Measurements from ENCODE around the gene XXYLT1. TPM values are rescaled to one million over a fixed set of nuclear protein-coding genes. Genes with fewer than 3 reads are reported as not detected.

Gene XXYLT1
- total and polyA plus RNA-seq, 2 of the 4 experiments (the other 2 are of a cell fraction) = 14.7 to 18.1 TPM

DNA sequence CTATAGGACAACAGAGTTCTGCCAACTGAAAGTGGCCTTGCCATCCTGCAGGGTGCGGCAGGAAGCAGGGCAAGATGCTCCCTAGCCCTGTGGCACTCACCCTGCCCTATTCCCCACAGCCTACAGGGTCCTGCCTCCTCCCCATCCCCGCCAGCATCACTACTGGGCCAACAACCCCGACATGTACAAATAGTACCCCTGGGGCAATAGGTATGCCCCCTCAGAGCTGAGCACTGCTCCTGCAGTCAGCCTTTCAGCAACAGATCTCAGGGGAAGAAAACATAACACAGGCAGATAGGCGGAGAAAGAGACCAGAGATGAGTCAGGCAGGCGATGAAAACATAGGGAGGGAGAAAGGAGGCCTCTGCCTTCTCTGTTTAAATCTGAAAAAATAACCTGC lies 74.7 kb downstream of the XXYLT1 start:
- Histone ChIP-seq H3K79me1 (ENCODE audit: low read depth in 1 of 2, low read length in 2 of 2) (peaks cover 30 to 54% of the 10 kb centered on the region in 2 experiments; a peak in 3 of 4 replicates), H2BK20ac (ENCODE audit: low read depth, low read length) (no peak overlapping the region), H2AK9ac (replicated peaks; ENCODE audit: low read depth, low read length, poor library complexity) (peak overlapping the region; percentile 80), H3K27ac (ENCODE audit: insufficient read depth, low read length) (peak overlapping the region; percentile 63), H4K20me1 (ENCODE audit: insufficient read depth, low read length) (no peaks in the 10 kb centered on the region), H3K9me1 (ENCODE audit: insufficient read depth, low read length) (peaks cover 13% of the 10 kb centered on the region), H4K8ac (ENCODE audit: low read depth in 2 of 2, low read length in 2 of 2) (peak overlapping the region; percentile 21 to 80; a peak in 3 of 4 replicates), H3K36me3 (ENCODE audit: control insufficient read depth, insufficient read depth, low read length) (no peaks in the 10 kb centered on the region), H3K4me2 (ENCODE audit: low read depth, low read length) (peak overlapping the region; percentile 18), H3K9ac (ENCODE audit: low read depth, low read length) (peak overlapping the region; percentile 20; the same call in 1 of the 2 replicates), H3K18ac (ENCODE audit: low read depth, low read length) (peak overlapping the region; percentile 7; the same call in 1 of the 2 replicates), H4K5ac (ENCODE audit: low read depth, low read length) (peak overlapping the region; percentile 14), H2BK120ac (ENCODE audit: low read depth, low read length) (peak overlapping the region; percentile 66), H3K4me3 (ENCODE audit: insufficient read depth, low read depth, low read length) (no peak overlapping the region), H2AFZ (replicated peaks; ENCODE audit: low read length, poor library complexity) (peak overlapping the region; percentile 77), H2AK5ac (ENCODE audit: low read depth, low read length) (peak overlapping the region; percentile 85; the same call in 1 of the 2 replicates), H3K4ac (ENCODE audit: low read depth, low read length) (peak overlapping the region; percentile 67), H3K23ac (ENCODE audit: low read depth, low read length) (no peak overlapping the region), H3K4me1 (ENCODE audit: control insufficient read depth, insufficient read depth, low read length) (peaks cover 20% of the 10 kb centered on the region), H2BK15ac (ENCODE audit: low read depth, low read length) (no peak overlapping the region; the same call in 2 of the 3 replicates), H3K56ac (ENCODE audit: extremely low read depth, insufficient read depth, low read length) (no peak overlapping the region), H4K91ac (ENCODE audit: insufficient read depth, low read depth, low read length) (no peak overlapping the region), H3K9me3 (ENCODE audit: control insufficient read depth, insufficient read depth, low read length) (no peaks in the 10 kb centered on the region), H2BK5ac (ENCODE audit: low read depth, low read length, poor library complexity, severe bottlenecking) (peak overlapping the region; percentile 77), H3K14ac (replicated peaks; ENCODE audit: low read depth, low read length) (no peak overlapping the region), H3K27me3 (ENCODE audit: control insufficient read depth, insufficient read depth, low read length) (no peaks in the 10 kb centered on the region)
- BruUV-seq (replicated peaks) = no TSS peak
- intact Hi-C loops (cut with micrococcal nuclease) = loop anchor here (5.0 kb wide), 1 partner anchor 89 kb away; no protein-coding TSS in a partner anchor
- CTCF ChIA-PET = interaction anchor here (0.9 to 1.0 kb wide), 2 partner anchors 14 to 514 kb away, joined by 3 read pairs; no protein-coding TSS in a partner anchor
- ATAC-seq (ENCODE audit: low read depth) (peak; percentile 89), DNase-seq (peak; percentile 61)
- in situ Hi-C loops (cut with MboI; ENCODE audit: low sequenced_read_pairs) = no loop called here
- dilution Hi-C loops (cut with HindIII; ENCODE audit: low sequenced_read_pairs, unreplicated experiment) = no loop called here
- POLR2A ChIA-PET (ENCODE audit: unreplicated experiment) = no interaction called here
- TF ChIP-seq MAZ (IDR thresholded peaks at IDR 0.05; ENCODE audit: borderline replicate concordance, low read depth, low read length) = no peak
- TF ChIP-seq SMC3 (IDR thresholded peaks at IDR 0.05; ENCODE audit: low read depth, low read length) = no peak
- TF ChIP-seq, protein P1, sequence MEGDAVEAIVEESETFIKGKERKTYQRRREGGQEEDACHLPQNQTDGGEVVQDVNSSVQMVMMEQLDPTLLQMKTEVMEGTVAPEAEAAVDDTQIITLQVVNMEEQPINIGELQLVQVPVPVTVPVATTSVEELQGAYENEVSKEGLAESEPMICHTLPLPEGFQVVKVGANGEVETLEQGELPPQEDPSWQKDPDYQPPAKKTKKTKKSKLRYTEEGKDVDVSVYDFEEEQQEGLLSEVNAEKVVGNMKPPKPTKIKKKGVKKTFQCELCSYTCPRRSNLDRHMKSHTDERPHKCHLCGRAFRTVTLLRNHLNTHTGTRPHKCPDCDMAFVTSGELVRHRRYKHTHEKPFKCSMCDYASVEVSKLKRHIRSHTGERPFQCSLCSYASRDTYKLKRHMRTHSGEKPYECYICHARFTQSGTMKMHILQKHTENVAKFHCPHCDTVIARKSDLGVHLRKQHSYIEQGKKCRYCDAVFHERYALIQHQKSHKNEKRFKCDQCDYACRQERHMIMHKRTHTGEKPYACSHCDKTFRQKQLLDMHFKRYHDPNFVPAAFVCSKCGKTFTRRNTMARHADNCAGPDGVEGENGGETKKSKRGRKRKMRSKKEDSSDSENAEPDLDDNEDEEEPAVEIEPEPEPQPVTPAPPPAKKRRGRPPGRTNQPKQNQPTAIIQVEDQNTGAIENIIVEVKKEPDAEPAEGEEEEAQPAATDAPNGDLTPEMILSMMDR (conservative IDR thresholded peaks at IDR 0.05; ENCODE audit: low read depth, low read length) = no peak
- TF ChIP-seq RFX5 (IDR thresholded peaks at IDR 0.05; ENCODE audit: low read depth, low read length) = no peak
- TF ChIP-seq POLR2A (IDR thresholded peaks at IDR 0.05; ENCODE audit: low read depth, low read length) = no peak
- WGBS, 2 experiments (ENCODE audit: extremely low coverage in 2 of 2, insufficient read length in 1 of 2) = 75% methylated on average over 1 of the region's 5 CpGs; no CpG with 5 or more reads in 1 of the 2 experiments

Measured in IMR-90 (cell line).